HUES64 (cell line): Measurements from ENCODE around the gene CEMIP.
"Not testable (repeated sequence)": the region's sequence is repeated elsewhere in the genome, so short reads cannot be mapped to it uniquely, and the experiment has no call there.

Experiments
- H3K27ac ChIP-seq: 2 replicates; pipeline ENCODE4 v1.7.0; 2013; ENCODE audit warnings: low read depth, low read length, inconsistent platforms
- H3K27me3 ChIP-seq: 2 replicates; pipeline ENCODE4 v1.6.1; 2013; ENCODE audit warnings: mild to moderate bottlenecking, low read length; ENCODE audit not compliant: insufficient read depth
- H3K36me3 ChIP-seq: 2 replicates; pipeline ENCODE4 v1.6.1; 2013; ENCODE audit warnings: mild to moderate bottlenecking, low read length; ENCODE audit not compliant: insufficient read depth
- H3K4me1 ChIP-seq: 2 replicates; pipeline ENCODE4 v1.6.1; 2013; ENCODE audit warnings: mild to moderate bottlenecking, low read length, moderate library complexity; ENCODE audit not compliant: insufficient read depth
- H3K4me3 ChIP-seq: 2 replicates; pipeline ENCODE4 v1.5.1; 2013; ENCODE audit warnings: mild to moderate bottlenecking, low read length, moderate library complexity
- H3K9ac ChIP-seq: 2 replicates; pipeline ENCODE4 v1.6.1; 2013; ENCODE audit warnings: mild to moderate bottlenecking, low read depth, low read length
- H3K9me3 ChIP-seq: 2 replicates; pipeline ENCODE4 v1.6.1; 2013; ENCODE audit warnings: low read depth, low read length; ENCODE audit not compliant: insufficient read depth
- WGBS: fragments of 150-250, 120-280 bp; methylation state at CpG from one replicate; pipeline ENCODE4 v1.1.7; 2013; ENCODE audit warnings: missing lambda C conversion rate; 5-methylcytosine and 5-hydroxymethylcytosine counted together

CEMIP gene

DNA sequence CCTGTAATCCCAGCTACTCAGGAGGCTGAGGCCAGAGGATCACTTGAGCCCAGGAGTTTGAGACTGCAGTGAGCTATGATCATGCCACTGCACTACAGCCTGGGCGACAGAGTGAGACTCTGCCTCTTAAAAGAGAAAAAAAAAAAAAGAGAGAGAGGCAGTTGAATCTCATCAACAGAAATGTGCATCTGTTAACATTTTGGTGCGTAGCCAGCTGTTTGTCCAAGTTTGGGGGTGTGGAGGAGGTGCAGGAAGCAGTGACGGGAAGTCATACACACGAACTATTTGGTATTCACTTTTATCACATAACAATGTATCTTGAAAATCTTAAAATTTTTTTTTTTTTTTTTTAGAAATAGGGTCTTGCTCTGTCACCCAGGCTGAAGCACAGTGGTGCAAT lies 18.2 kb upstream of the CEMIP start:
- Histone ChIP-seq H3K4me1 (no peaks in the 10 kb centered on the region), H3K27ac (no peak overlapping the region), H3K36me3 (no peaks in the 10 kb centered on the region), H3K9me3 (no peaks in the 10 kb centered on the region), H3K4me3 (no peak overlapping the region), H3K9ac (no peak overlapping the region), H3K27me3 (no peaks in the 10 kb centered on the region)
- 89% methylated on average over 2 of the region's 4 CpGs for WGBS

DNA sequence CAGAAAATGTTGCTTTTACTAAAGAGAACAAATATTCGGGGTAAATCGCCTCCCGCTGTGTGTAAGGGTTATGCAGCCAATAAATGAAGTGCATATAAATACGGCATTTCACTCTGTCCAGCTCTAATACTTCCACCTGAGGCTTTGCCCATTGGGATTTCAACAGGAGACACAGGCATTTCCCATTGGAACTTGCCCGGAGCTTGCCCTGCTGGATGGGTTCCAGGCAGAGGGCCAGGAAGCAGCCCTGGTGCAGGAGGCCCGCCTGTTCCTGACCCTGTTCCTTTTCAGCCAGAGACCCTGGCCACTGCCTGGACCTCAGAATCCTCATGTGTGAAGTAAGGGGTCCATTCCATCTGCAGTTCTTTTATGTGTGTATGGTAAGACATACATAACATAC lies 17.4 kb upstream of the CEMIP start:
- WGBS, result 94% methylated on average over 6 of the region's 6 CpGs
- Histone ChIP-seq H3K36me3 (no peaks in the 10 kb centered on the region), H3K27ac (no peak overlapping the region), H3K9me3 (no peaks in the 10 kb centered on the region), H3K9ac (no peak overlapping the region), H3K27me3 (no peaks in the 10 kb centered on the region), H3K4me3 (no peak overlapping the region), H3K4me1 (no peaks in the 10 kb centered on the region)

- H3K4me1 ChIP-seq, H3K4me3 ChIP-seq, H3K9ac ChIP-seq, H3K36me3 ChIP-seq, H3K27me3 ChIP-seq, H3K9me3 ChIP-seq, H3K27ac ChIP-seq: not testable (repeated sequence)
- 97% methylated on average over 3 of the region's 3 CpGs for WGBS
These were observed 15.9 kb upstream of the CEMIP start for GRCh38 chr15:80763235-80763634.

DNA sequence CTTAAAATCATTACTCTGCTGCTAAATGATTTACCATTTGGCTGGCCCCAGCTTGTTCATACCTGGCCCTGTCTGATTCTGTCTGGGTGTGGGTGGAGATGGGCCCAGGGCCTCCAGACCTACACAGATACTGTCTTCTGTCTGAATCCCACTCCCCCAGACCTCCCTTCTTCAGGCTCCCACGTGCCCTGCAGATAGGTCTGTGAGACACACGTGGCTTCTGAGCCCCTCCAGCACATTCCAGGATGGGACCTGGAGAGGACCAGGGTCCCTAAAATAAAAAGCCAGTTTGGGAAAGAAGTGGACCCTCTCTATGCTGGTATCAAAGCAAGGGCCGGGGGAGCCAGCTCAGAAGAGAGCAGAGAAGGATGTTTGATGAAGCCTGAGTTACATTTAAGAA lies 14.6 kb upstream of the CEMIP start:
- Histone ChIP-seq H3K4me1 (no peaks in the 10 kb centered on the region; the same call in 1 of the 2 replicates), H3K27ac (no peak overlapping the region), H3K27me3 (no peaks in the 10 kb centered on the region), H3K36me3 (no peaks in the 10 kb centered on the region), H3K9ac (no peak overlapping the region), H3K9me3 (no peaks in the 10 kb centered on the region), H3K4me3 (no peak overlapping the region)
- WGBS, result 81% methylated on average over 3 of the region's 3 CpGs

- Histone ChIP-seq H3K4me1 (no peaks in the 10 kb centered on the region; the same call in 1 of the 2 replicates), H3K9me3 (no peaks in the 10 kb centered on the region), H3K27me3 (no peaks in the 10 kb centered on the region), H3K4me3 (no peak overlapping the region), H3K9ac (no peak overlapping the region), H3K27ac (no peak overlapping the region), H3K36me3 (no peaks in the 10 kb centered on the region)
- 95% methylated on average over 2 of the region's 3 CpGs for WGBS
These were observed 12.9 kb upstream of the CEMIP start for GRCh38 chr15:80766275-80766674.

DNA sequence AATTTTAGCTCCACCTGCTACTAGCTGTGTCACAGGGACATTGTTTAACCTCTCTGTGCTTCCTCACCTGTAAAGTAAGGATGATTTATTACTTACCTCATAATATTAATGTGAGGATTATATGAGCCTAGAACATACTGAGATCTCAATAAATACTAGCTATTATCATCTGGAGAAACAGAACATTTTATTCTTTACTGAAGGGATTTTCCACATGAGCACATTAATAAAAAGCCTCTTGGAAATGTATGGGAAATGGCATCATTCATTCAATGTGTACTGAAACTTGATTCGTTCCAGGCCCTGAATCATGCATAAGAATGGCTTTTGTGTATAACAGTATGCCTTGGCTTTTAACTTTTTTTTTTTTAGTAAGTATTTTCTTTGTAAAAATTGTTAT lies 11.0 kb upstream of the CEMIP start:
- no peaks in the 10 kb centered on the region for H3K36me3 ChIP-seq
- no peak overlapping the region for H3K4me3 ChIP-seq
- H3K27ac ChIP-seq, result no peak overlapping the region
- H3K4me1 ChIP-seq, result no peaks in the 10 kb centered on the region; the same call in 1 of the 2 replicates
- H3K9ac ChIP-seq, result no peak overlapping the region
- 83% methylated on average over 1 of the region's 1 CpG for WGBS
- no peaks in the 10 kb centered on the region for H3K27me3 ChIP-seq
- H3K9me3 ChIP-seq, result no peaks in the 10 kb centered on the region

- H3K9me3 ChIP-seq, result no peaks in the 10 kb centered on the region
- H3K9ac ChIP-seq, result no peak overlapping the region
- 91% methylated on average over 7 of the region's 7 CpGs for WGBS
- H3K4me3 ChIP-seq, result no peak overlapping the region
- no peak overlapping the region for H3K27ac ChIP-seq
- H3K36me3 ChIP-seq, result no peaks in the 10 kb centered on the region
- H3K27me3 ChIP-seq, result no peaks in the 10 kb centered on the region
- no peaks in the 10 kb centered on the region; the same call in 1 of the 2 replicates for H3K4me1 ChIP-seq
These were observed 9.9 kb upstream of the CEMIP start for GRCh38 chr15:80769153-80769828.

DNA sequence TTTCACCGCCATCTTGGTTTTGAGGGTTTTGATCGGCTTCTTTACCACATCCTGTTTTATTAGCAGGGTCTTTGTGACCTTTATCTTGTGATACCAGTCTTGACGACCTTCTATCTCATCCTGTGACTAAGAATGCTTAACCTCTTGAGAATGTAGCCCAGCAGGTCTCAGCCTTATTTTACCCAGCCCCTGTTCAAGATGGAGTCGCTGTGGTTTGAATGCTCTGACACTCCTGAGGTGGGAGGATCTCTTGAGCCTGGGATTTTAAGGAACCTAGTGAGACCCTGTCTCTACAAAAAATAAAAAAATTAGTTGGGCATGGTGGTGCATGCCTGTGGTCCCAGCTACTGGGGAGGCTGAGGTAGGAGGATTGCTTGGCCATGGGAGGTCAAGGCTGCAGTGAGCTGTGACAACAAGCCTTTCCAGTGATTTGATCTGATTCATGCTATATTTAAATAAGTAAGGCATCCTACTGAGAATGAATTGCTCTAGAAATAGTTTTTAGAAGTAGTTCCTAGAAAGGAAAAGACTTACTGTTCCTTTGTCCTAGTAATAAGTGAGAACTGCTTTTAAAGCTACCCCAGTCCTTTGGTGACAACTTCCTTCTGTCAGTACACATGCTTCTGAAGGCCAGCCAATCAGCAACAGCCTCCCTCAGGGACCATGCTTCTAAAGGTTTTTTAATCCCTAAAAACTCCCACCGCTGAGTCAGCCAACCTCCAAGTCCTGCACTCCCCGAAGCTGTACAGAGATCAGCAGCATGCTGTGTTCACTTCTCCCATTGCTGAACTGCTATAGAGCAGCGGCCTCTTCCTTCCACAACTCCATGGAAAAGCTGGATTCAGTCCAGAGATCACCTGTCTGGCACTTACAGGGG lies 9.1 kb upstream of the CEMIP start:
- H3K27me3 ChIP-seq, result no peaks in the 10 kb centered on the region
- no peak overlapping the region for H3K27ac ChIP-seq
- H3K4me1 ChIP-seq, result no peaks in the 10 kb centered on the region; the same call in 1 of the 2 replicates
- no peaks in the 10 kb centered on the region for H3K9me3 ChIP-seq
- WGBS, result 93% methylated on average over 7 of the region's 7 CpGs
- H3K4me3 ChIP-seq, result no peak overlapping the region
- H3K36me3 ChIP-seq, result no peaks in the 10 kb centered on the region
- no peak overlapping the region for H3K9ac ChIP-seq

GRCh38 chr15:80773122-80773551 lies 6.0 kb upstream of the CEMIP start:
- peaks cover 9% of the 10 kb centered on the region for H3K27me3 ChIP-seq
- 93% methylated on average over 8 of the region's 8 CpGs for WGBS
- no peak overlapping the region for H3K4me3 ChIP-seq
- H3K9ac ChIP-seq, result no peak overlapping the region
- H3K4me1 ChIP-seq, result no peaks in the 10 kb centered on the region; the same call in 1 of the 2 replicates
- H3K36me3 ChIP-seq, result no peaks in the 10 kb centered on the region
- no peak overlapping the region for H3K27ac ChIP-seq
- H3K9me3 ChIP-seq, result no peaks in the 10 kb centered on the region

DNA sequence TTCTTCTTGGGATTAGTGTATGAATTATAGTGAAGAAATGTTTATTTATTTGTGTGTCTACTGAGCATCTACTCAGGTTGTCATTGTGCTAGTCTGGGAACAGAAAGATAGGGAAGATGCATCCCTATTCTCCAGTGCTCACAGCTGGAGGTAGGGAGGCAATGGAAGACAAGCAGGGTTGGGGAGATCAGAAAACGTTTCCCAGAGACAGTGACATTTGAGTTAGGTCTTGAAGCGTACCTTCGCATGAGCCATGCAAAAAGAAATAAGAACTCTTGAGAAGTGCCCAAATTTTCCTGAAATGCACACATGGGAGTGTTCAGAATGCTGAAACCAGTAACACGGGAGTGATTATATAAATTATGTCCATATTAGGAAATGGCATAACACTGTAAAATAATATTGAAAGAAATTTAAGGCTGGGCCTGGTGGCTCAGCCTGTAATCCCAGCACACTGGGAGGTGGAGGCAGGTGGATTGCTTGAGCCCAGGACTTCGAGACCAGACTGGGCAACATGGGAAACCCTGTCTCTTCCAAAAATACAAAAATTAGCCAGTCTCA lies 5.3 kb upstream of the CEMIP start:
- Histone ChIP-seq H3K36me3 (no peaks in the 10 kb centered on the region), H3K27me3 (peaks cover 16% of the 10 kb centered on the region), H3K4me1 (no peaks in the 10 kb centered on the region), H3K4me3 (no peak overlapping the region), H3K9ac (no peak overlapping the region), H3K27ac (no peak overlapping the region), H3K9me3 (no peaks in the 10 kb centered on the region)
- 83% methylated on average over 5 of the region's 5 CpGs for WGBS

DNA sequence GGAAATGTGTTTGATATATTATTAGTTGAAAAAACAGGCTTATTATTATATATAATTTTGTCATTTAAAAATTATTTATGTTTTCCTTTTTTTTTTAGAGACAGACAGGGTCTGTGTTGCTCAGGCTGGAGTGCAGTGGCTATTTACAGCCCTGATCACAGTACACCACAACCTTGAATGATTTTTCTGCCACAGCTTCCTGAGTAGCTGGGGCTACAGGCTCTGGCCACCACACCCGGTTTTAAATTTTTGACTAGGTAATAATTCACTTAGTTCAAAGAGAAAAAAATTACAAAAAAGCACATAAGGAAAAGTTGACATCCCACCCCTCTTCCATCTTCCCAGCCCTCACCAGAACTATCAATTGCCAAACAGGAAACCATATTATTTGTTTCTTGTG lies 4.7 kb upstream of the CEMIP start:
- Histone ChIP-seq H3K36me3 (no peaks in the 10 kb centered on the region), H3K27me3 (peaks cover 22% of the 10 kb centered on the region), H3K4me3 (no peak overlapping the region), H3K9ac (no peak overlapping the region), H3K4me1 (no peaks in the 10 kb centered on the region), H3K9me3 (no peaks in the 10 kb centered on the region), H3K27ac (no peak overlapping the region)
- WGBS, result 80% methylated on average over 1 of the region's 1 CpG
